Neural progenitor cell (in vitro differentiated cells): ENCODE results near the gene CDRT4. TPM values are rescaled to one million over a fixed set of nuclear protein-coding genes. Genes with fewer than 3 reads are reported as not detected.

ENCODE experiments used
- DNase-seq: peaks from one replicate; pipeline ENCODE4 v3.0.0-alpha.2; 2016; ENCODE audit warnings: low spot score
- H2AFZ ChIP-seq: fragments of 200-600 bp; sonication (generic); replicated peaks from 2 replicates; pipeline ENCODE4 v1.6.1; 2016; ENCODE audit warnings: antibody characterized with exemption
- H3F3A ChIP-seq: fragments of 200-600 bp; sonication (generic); 2 replicates; pipeline ENCODE4 v1.6.1; 2016; ENCODE audit warnings: antibody characterized with exemption, low read depth
- H3K27ac ChIP-seq: fragments of 200-600 bp; sonication (generic); 2 replicates; pipeline ENCODE4 v1.5.1; 2016; ENCODE audit warnings: mild to moderate bottlenecking
- H3K27me3 ChIP-seq: fragments of 200-600 bp; sonication (generic); 2 replicates; pipeline ENCODE4 v1.6.1; 2016; ENCODE audit warnings: mild to moderate bottlenecking, moderate library complexity
- H3K36me3 ChIP-seq: fragments of 200-600 bp; sonication (generic); 2 replicates; pipeline ENCODE4 v1.5.1; 2016
- H3K4me1 ChIP-seq: fragments of 200-600 bp; sonication (generic); 2 replicates; pipeline ENCODE4 v1.6.1; 2016; ENCODE audit warnings: mixed run types
- H3K4me2 ChIP-seq: fragments of 200-600 bp; sonication (generic); 2 replicates; pipeline ENCODE4 v1.6.1; 2016
- H3K4me3 ChIP-seq: fragments of 200-600 bp; sonication (generic); 2 replicates; pipeline ENCODE4 v1.5.1; 2016
- H3K79me2 ChIP-seq: fragments of 200-600 bp; sonication (generic); 2 replicates; pipeline ENCODE4 v1.6.1; 2016; ENCODE audit warnings: low read depth
- H3K9ac ChIP-seq: fragments of 200-600 bp; sonication (generic); 2 replicates; pipeline ENCODE4 v1.6.1; 2016
- H3K9me3 ChIP-seq: fragments of 200-600 bp; sonication (generic); 2 replicates; pipeline ENCODE4 v1.5.1; 2016; ENCODE audit warnings: low read depth
- H4K20me1 ChIP-seq: fragments of 200-600 bp; sonication (generic); 2 replicates; pipeline ENCODE4 v1.6.1; 2016; ENCODE audit warnings: low read depth
- H3K27ac Mint-ChIP-seq: 3 replicates; pipeline ENCODE4 v1.8.0; 2021; ENCODE audit warnings: mixed read lengths
- H3K27me3 Mint-ChIP-seq: 2 replicates; pipeline ENCODE4 v1.8.0; 2022; ENCODE audit warnings: low read depth, mild to moderate bottlenecking, inconsistent platforms, moderate library complexity, mixed read lengths; ENCODE audit not compliant: insufficient read depth
- H3K36me3 Mint-ChIP-seq: 3 replicates; pipeline ENCODE4 v1.8.0; 2021; ENCODE audit warnings: mixed read lengths
- H3K4me1 Mint-ChIP-seq: 3 replicates; pipeline ENCODE4 v1.8.0; 2021; ENCODE audit warnings: mixed read lengths
- H3K4me3 Mint-ChIP-seq: 3 replicates; pipeline ENCODE4 v1.8.0; 2021; ENCODE audit warnings: mild to moderate bottlenecking, moderate library complexity, mixed read lengths
- H3K9me3 Mint-ChIP-seq: 3 replicates; pipeline ENCODE4 v1.8.0; 2020; ENCODE audit warnings: mixed read lengths
- EZH2 ChIP-seq: fragments of 200-600 bp; sonication (generic); IDR thresholded peaks from 2 replicates; pipeline ENCODE4 v1.6.1; 2017; ENCODE audit warnings: antibody characterized with exemption, mild to moderate bottlenecking, moderate library complexity
- EZH2phosphoT487 ChIP-seq: fragments of 200-600 bp; sonication (generic); IDR thresholded peaks from 2 replicates; pipeline ENCODE4 v1.6.1; 2017; ENCODE audit warnings: antibody characterized with exemption
- total RNA-seq: library from RNA; depleted of rRNA; stranded (reverse); fragments of >200 nt; gene quantifications from 2 replicates; pipeline ENCODE4 v1.2.3, GENCODE V29; 2015; ENCODE audit warnings: low replicate concordance
- TF ChIP-seq, protein P1 (sequence below): fragments of 200-600 bp; sonication (generic); IDR thresholded peaks from 2 replicates; pipeline ENCODE4 v1.5.1; 2017; ENCODE audit warnings: antibody characterized with exemption, mild to moderate bottlenecking

CDRT4 gene
- total RNA-seq, 1 donor from 2014 or later = 18.2 TPM

DNA sequence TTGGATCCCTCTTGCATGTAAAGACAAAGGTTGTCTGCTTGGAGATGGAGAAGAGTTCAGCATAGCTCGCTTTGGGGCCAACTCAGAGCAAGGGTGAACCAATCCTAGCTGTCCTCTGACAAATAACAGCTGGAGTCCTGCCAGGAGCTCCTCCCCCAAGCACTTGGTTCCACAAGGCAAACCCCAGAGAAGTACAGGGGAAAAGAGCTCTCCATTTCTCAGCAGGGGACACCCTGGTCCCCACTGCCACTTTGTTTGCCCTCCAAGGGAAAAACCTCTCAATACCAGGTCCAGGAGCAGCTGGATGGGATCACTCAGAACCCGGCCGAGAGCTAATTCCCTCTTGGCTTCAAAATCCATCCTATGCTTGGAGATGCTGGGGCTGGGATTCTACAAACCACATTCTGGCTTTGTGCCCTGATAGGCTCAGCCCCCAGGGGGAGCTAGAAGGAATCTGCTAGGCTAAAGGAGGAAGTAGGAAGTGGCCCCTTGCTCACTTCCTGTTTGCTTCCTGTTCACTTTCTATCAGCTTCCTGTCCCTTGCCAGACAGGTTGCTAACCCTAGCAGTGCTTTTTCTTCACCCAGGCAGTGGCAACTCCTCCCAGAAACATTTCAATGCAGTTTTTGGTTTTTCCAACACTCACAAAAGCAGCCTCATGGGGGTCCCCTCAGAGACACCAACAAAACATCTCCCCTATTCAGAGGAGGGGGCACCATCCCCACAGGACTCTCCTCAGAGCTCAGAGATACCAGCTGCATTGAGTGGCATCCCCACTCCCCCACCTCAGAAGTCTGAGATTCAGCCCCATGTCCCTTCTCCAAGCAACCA, 30.7 kb downstream of the CDRT4 start:
- H3K27me3 ChIP-seq = no peaks in the 10 kb centered on the region
- no peak overlapping the region for H2AFZ ChIP-seq
- H3K27ac ChIP-seq = no peak overlapping the region
- no peak for DNase-seq
- Mint-ChIP-seq H3K36me3 (peaks cover 30% of the 10 kb centered on the region), H3K4me3 (no peak overlapping the region), H3K27me3 (peaks cover 3% of the 10 kb centered on the region), H3K27ac (no peak overlapping the region), H3K4me1 (peaks cover 7% of the 10 kb centered on the region), H3K9me3 (no peaks in the 10 kb centered on the region)
- TF ChIP-seq EZH2 = no peak
- TF ChIP-seq EZH2phosphoT487 = no peak
- TF ChIP-seq, protein P1, sequence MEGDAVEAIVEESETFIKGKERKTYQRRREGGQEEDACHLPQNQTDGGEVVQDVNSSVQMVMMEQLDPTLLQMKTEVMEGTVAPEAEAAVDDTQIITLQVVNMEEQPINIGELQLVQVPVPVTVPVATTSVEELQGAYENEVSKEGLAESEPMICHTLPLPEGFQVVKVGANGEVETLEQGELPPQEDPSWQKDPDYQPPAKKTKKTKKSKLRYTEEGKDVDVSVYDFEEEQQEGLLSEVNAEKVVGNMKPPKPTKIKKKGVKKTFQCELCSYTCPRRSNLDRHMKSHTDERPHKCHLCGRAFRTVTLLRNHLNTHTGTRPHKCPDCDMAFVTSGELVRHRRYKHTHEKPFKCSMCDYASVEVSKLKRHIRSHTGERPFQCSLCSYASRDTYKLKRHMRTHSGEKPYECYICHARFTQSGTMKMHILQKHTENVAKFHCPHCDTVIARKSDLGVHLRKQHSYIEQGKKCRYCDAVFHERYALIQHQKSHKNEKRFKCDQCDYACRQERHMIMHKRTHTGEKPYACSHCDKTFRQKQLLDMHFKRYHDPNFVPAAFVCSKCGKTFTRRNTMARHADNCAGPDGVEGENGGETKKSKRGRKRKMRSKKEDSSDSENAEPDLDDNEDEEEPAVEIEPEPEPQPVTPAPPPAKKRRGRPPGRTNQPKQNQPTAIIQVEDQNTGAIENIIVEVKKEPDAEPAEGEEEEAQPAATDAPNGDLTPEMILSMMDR = peak; percentile 17
- no peaks in the 10 kb centered on the region for H4K20me1 ChIP-seq
- no peaks in the 10 kb centered on the region for H3F3A ChIP-seq
- no peak overlapping the region for H3K4me3 ChIP-seq
- H3K36me3 ChIP-seq = no peaks in the 10 kb centered on the region
- no peaks in the 10 kb centered on the region for H3K9me3 ChIP-seq
- H3K4me2 ChIP-seq = no peak overlapping the region
- H3K4me1 ChIP-seq = no peaks in the 10 kb centered on the region
- no peaks in the 10 kb centered on the region for H3K79me2 ChIP-seq
- H3K9ac ChIP-seq = no peak overlapping the region

DNA sequence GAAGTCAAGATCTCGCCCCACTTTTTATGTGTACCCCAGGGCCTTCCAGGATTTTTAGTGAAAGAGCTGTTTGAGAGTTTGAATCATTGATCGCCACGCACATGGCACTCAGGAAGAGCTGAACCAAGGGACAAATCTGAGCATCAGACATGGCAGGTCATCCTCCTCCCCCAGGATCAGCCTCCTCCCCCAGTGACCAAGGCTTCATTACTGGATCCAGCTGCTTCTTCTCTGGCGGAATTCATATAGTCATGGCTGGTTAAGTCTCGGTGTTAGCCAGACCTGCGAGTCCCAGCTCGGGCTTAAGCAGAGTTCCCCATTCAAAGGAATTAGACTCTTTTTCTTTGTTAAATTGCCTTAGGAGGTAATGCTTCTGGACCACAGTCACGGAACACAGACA, 32.5 kb downstream of the CDRT4 start:
- H3F3A ChIP-seq = no peaks in the 10 kb centered on the region
- no peak overlapping the region for H3K9ac ChIP-seq
- Mint-ChIP-seq H3K4me1 (peaks cover 4% of the 10 kb centered on the region), H3K9me3 (no peaks in the 10 kb centered on the region), H3K27ac (no peak overlapping the region), H3K4me3 (no peak overlapping the region), H3K27me3 (peaks cover 3% of the 10 kb centered on the region), H3K36me3 (peaks cover 23% of the 10 kb centered on the region)
- TF ChIP-seq, protein P1 = no peak
- TF ChIP-seq EZH2 (no peak), EZH2phosphoT487 (no peak)
- no peaks in the 10 kb centered on the region for H4K20me1 ChIP-seq
- no peaks in the 10 kb centered on the region for H3K36me3 ChIP-seq
- no peaks in the 10 kb centered on the region for H3K9me3 ChIP-seq
- no peak overlapping the region for H3K27ac ChIP-seq
- H3K4me2 ChIP-seq = no peak overlapping the region
- H3K27me3 ChIP-seq = no peaks in the 10 kb centered on the region
- no peaks in the 10 kb centered on the region for H3K79me2 ChIP-seq
- DNase-seq = no peak
- H2AFZ ChIP-seq = no peak overlapping the region
- H3K4me1 ChIP-seq = no peaks in the 10 kb centered on the region
- H3K4me3 ChIP-seq = no peak overlapping the region

DNA sequence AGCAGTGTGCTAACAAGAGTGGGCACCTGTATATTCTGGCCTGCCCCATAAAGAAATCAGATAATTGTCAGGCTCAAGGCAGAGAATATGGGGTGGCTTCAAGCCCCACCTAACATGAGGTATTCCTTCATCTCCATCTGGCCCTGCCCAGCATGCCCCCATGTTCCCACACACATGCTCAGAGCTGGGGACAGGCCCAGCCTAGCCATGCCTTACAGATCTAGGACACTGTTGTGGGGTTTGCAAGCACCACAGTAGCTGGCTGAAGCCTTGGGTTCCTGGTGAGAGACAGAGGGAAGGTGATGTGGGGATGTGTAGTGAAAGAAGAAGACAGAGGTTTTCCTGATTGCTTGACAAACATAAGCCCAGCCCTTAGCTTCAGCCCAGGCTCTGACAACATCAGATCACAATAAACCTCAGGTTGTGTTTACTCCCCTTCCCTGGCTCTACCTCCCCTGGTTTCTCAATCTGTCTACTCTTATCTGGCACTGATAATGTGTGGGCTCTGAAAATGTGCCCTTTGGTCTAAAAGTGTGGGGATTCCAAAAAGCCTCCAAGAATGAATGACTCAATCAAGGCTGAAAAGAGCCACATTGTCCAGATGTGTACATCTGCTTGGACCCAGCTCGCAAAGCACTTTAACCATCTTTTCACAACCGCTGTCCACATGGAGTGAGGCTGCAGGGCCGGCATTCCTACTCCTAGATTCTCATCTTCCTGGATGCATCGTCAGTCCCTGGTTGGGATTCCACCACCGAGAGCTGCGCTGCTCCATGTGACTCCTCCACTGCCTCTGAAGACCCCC, 34.4 kb downstream of the CDRT4 start:
- H3K9me3 ChIP-seq = no peaks in the 10 kb centered on the region
- DNase-seq = no peak
- no peak overlapping the region for H3K27ac ChIP-seq
- H3F3A ChIP-seq = no peaks in the 10 kb centered on the region
- H3K4me3 ChIP-seq = no peak overlapping the region
- no peaks in the 10 kb centered on the region for H3K4me1 ChIP-seq
- Mint-ChIP-seq H3K27ac (no peak overlapping the region), H3K4me3 (no peak overlapping the region), H3K36me3 (peaks cover 13% of the 10 kb centered on the region), H3K4me1 (peaks cover 4% of the 10 kb centered on the region), H3K27me3 (peaks cover 3% of the 10 kb centered on the region), H3K9me3 (no peaks in the 10 kb centered on the region)
- H2AFZ ChIP-seq = no peak overlapping the region
- no peaks in the 10 kb centered on the region for H3K36me3 ChIP-seq
- no peak for TF ChIP-seq EZH2phosphoT487
- TF ChIP-seq EZH2 = no peak
- TF ChIP-seq, protein P1 = no peak
- no peak overlapping the region for H3K4me2 ChIP-seq
- no peaks in the 10 kb centered on the region for H3K27me3 ChIP-seq
- no peaks in the 10 kb centered on the region for H3K79me2 ChIP-seq
- H4K20me1 ChIP-seq = no peaks in the 10 kb centered on the region
- no peak overlapping the region for H3K9ac ChIP-seq
